Measurements from ENCODE around the gene GPX2. TPM values are rescaled to one million over a fixed set of nuclear protein-coding genes. Genes with fewer than 3 reads are reported as not detected.

The GPX2 gene
- total and polyA plus RNA-seq, 10 of the 15 experiments (the other 5 are each of a cell fraction or from before 2014, with no cell fraction given): not detected

- peaks cover 17% of the 10 kb centered on the region for H3K4me1 ChIP-seq (ENCODE audit: control insufficient read depth, insufficient read depth, low read length)
- no peak for ATAC-seq
- H3K9ac ChIP-seq (ENCODE audit: control insufficient read depth, insufficient read depth, low read length): no peak overlapping the region
- H3K27ac ChIP-seq (ENCODE audit: control insufficient read depth, insufficient read depth): no peak overlapping the region
- TF ChIP-seq POLR2A (IDR thresholded peaks at IDR 0.05; ENCODE audit: low read depth, low read length) (no peak), YBX1 (IDR thresholded peaks at IDR 0.05) (no peak), ATF2 (IDR thresholded peaks at IDR 0.05; ENCODE audit: low read length) (no peak), SIN3A (IDR thresholded peaks at IDR 0.05; ENCODE audit: low read depth, low read length) (no peak), CHD1 (IDR thresholded peaks at IDR 0.05; ENCODE audit: low read depth, low read length) (no peak), NFXL1 (IDR thresholded peaks at IDR 0.05; ENCODE audit: borderline replicate concordance) (no peak), ZNF687 (IDR thresholded peaks at IDR 0.05) (no peak), USF2 (IDR thresholded peaks at IDR 0.05; ENCODE audit: borderline replicate concordance, low read depth, low read length) (no peak), CBFB (IDR thresholded peaks at IDR 0.05; ENCODE audit: low read depth) (no peak), STAT3 (IDR thresholded peaks at IDR 0.05; ENCODE audit: low read depth, low read length) (no peak), ZBTB33 (IDR thresholded peaks at IDR 0.05) (no peak), ESRRA (IDR thresholded peaks at IDR 0.05; ENCODE audit: low read length) (no peak), USF1 (IDR thresholded peaks at IDR 0.05; ENCODE audit: borderline replicate concordance, extremely low read length, insufficient read depth, low read depth, low read length) (no peak), IKZF2 (IDR thresholded peaks at IDR 0.05) (no peak), ZNF207 (IDR thresholded peaks at IDR 0.05; ENCODE audit: borderline replicate concordance) (no peak)
- H3K4me3 ChIP-seq: no peak overlapping the region
- H3K9me3 ChIP-seq (replicated peaks; ENCODE audit: control insufficient read depth, insufficient read depth, low read length): no peaks in the 10 kb centered on the region
- H3K4me2 ChIP-seq (ENCODE audit: control insufficient read depth, insufficient read depth): no peak overlapping the region
- SMC1A ChIA-PET (ENCODE audit: uncharacterized antibody, unreplicated experiment): no interaction called here
- POLR2A ChIA-PET: interaction anchor here (0.7 kb wide), 1 partner anchor 15 kb away, joined by 9 read pairs; no protein-coding TSS in a partner anchor
- no peak for FAIRE-seq
- RAD21 ChIA-PET (ENCODE audit: unreplicated experiment): no interaction called here
- H3K36me3 ChIP-seq (ENCODE audit: control insufficient read depth in 2 of 2, insufficient read depth in 2 of 2, low read length in 1 of 2): peaks cover 1 to 26% of the 10 kb centered on the region in 2 experiments
- no peak overlapping the region for H2AFZ ChIP-seq (ENCODE audit: control insufficient read depth, low read depth, low read length)
- DNase-seq (ENCODE audit: low read depth, low spot score): no peak
- in situ Hi-C loops (cut with MboI) (no loop called here), intact Hi-C loops (cut with micrococcal nuclease; ENCODE audit: unreplicated experiment) (no loop called here)
- 94% methylated on average over 3 of the region's 3 CpGs for whole genome bisulfite sequencing (ENCODE audit: insufficient coverage, insufficient replicate concordance, low lambda C conversion rate, missing lambda C conversion rate)
- BruUV-seq (replicated peaks): no TSS peak
- no peaks in the 10 kb centered on the region for H3K27me3 ChIP-seq (replicated peaks in 1 of 2; ENCODE audit: control insufficient read depth in 2 of 2, insufficient read depth in 2 of 2, low read length in 1 of 2)
- CTCF ChIA-PET: no interaction called here
- H4K20me1 ChIP-seq (ENCODE audit: control insufficient read depth, insufficient read depth): no peaks in the 10 kb centered on the region
- no peaks in the 10 kb centered on the region; the same call in 1 of the 2 replicates for H3K79me2 ChIP-seq (ENCODE audit: control insufficient read depth, insufficient read depth, low read length)
Observed at GRCh38 chr14:64930085-64930843, 12.3 kb downstream of the GPX2 start.

Data from GM12878 (cell line).